Central memory CD8-positive, alpha-beta T cell (primary cell): Measurements from ENCODE around the gene DESI2.
A peak's percentile ranks its signal among the peaks of the same experiment; 100 is the strongest.

Source experiments
- ATAC-seq: fragments of 150-1000 bp; cut with Tn5 transposase; replicated peaks from 2 replicates; pipeline ENCODE4 v1.10.0; 2022; ENCODE audit warnings: mild to moderate bottlenecking, moderate FRiP score, moderate number of reproducible peaks; ENCODE audit not compliant: poor library complexity, severe bottlenecking; ENCODE audit errors: extremely low read depth
- DNase-seq, 2 donors: peaks; one replicate each; pipeline ENCODE4 v3.0.0; 2021; ENCODE audit warnings: low spot score in 2 of 2
- H3K27ac Mint-ChIP-seq: one replicate; pipeline ENCODE4 v1.8.0; 2022; ENCODE audit warnings: low read depth, mild to moderate bottlenecking, moderate library complexity, mixed read lengths
- H3K27me3 Mint-ChIP-seq: one replicate; pipeline ENCODE4 v1.8.0; 2022; ENCODE audit warnings: mixed read lengths
- H3K36me3 Mint-ChIP-seq: one replicate; pipeline ENCODE4 v1.8.0; 2022; ENCODE audit warnings: mild to moderate bottlenecking, moderate library complexity, mixed read lengths; ENCODE audit not compliant: insufficient read depth
- H3K4me1 Mint-ChIP-seq: one replicate; pipeline ENCODE4 v1.8.0; 2022; ENCODE audit warnings: mixed read lengths
- H3K4me3 Mint-ChIP-seq: one replicate; pipeline ENCODE4 v1.8.0; 2022; ENCODE audit warnings: mild to moderate bottlenecking, moderate library complexity, mixed read lengths
- H3K9me3 Mint-ChIP-seq: one replicate; pipeline ENCODE4 v1.8.0; 2022; ENCODE audit warnings: mixed read lengths

Gene DESI2

DNA sequence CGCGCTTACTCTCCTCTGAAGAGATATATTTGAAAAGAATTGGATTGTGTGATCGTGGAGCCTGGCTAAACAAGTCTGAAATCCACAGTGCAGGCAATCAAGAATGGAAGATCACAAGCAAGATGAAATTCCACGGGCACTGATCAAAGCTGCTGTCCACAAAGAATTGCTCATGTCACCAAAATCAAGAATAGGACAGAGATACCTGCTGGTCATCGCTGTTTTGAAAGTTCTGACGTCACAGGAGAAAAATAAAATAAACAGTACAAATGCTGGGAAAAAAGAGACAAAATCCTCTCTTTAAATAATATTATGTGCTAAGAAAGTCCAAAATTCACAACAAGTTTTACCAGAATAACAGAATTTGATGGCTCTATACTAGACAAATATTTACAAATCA lies 12.0 kb upstream of the DESI2 start:
- no peak overlapping the region for H3K4me3 Mint-ChIP-seq
- ATAC-seq (no peak), DNase-seq (no peak)
- no peaks in the 10 kb centered on the region for H3K4me1 Mint-ChIP-seq
- no peaks in the 10 kb centered on the region for H3K9me3 Mint-ChIP-seq
- no peaks in the 10 kb centered on the region for H3K36me3 Mint-ChIP-seq
- no peak overlapping the region for H3K27ac Mint-ChIP-seq
- peaks cover 20% of the 10 kb centered on the region for H3K27me3 Mint-ChIP-seq

GRCh38 chr1:244642526-244642925 lies 10.4 kb upstream of the DESI2 start:
- H3K4me1 Mint-ChIP-seq: no peaks in the 10 kb centered on the region
- no peak for ATAC-seq
- no peak overlapping the region for H3K27ac Mint-ChIP-seq

DNA sequence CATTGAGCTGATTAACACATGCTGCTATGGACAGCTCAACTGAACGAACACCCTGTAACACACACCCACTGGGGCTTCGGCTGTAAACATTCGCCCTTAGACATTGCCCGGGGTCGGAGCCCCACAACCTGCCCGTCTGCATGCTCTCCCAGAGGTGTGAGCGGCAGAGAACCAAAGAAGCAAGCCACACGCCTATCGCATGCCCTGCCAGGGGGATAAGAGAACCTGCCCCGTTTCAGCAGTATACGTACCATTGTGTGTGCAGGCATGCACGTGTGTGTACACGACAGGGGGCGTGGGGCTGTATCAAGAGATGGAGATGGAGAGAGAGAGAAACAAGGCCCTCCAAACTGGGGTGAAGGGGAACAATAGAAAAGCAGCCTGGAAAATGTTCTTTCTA lies 9.9 kb upstream of the DESI2 start:
- DNase-seq: no peak
- H3K27ac Mint-ChIP-seq: no peak overlapping the region
- H3K36me3 Mint-ChIP-seq: no peaks in the 10 kb centered on the region
- no peak overlapping the region for H3K4me3 Mint-ChIP-seq
- ATAC-seq: no peak
- H3K9me3 Mint-ChIP-seq: no peaks in the 10 kb centered on the region
- peaks cover 20% of the 10 kb centered on the region for H3K27me3 Mint-ChIP-seq
- no peaks in the 10 kb centered on the region for H3K4me1 Mint-ChIP-seq

More at GRCh38 chr1:244642526-244642925, 10.4 kb upstream of the DESI2 start:
- DNase-seq: no peak
- Mint-ChIP-seq H3K4me3 (no peak overlapping the region), H3K36me3 (no peaks in the 10 kb centered on the region), H3K9me3 (no peaks in the 10 kb centered on the region), H3K27me3 (peaks cover 20% of the 10 kb centered on the region)

DNA sequence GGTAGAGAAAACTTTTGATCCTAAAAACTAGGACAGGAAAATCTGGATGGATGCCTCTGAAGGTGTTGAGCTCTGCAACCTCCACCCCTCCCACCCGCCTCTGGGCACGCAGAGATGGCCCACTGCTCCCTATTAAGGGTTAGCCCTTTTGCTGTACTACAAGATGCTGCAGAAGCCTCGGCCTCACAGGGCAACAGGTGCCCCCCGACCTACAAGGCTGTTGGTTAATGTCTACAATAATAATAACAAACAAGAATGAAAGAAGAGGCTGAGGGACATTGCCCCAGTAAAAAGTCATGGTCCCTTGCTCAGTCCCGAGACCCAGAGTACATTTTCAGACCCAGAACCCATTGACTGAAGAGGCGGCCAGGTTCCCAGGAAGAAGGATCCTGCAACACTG lies 7.5 kb upstream of the DESI2 start:
- Mint-ChIP-seq H3K4me3 (no peak overlapping the region), H3K4me1 (no peaks in the 10 kb centered on the region), H3K27me3 (peaks cover 20% of the 10 kb centered on the region), H3K27ac (no peak overlapping the region), H3K9me3 (no peaks in the 10 kb centered on the region), H3K36me3 (no peaks in the 10 kb centered on the region)
- ATAC-seq (no peak), DNase-seq (no peak)

GRCh38 chr1:244645890-244646289 lies 7.0 kb upstream of the DESI2 start:
- no peak overlapping the region for H3K27ac Mint-ChIP-seq
- DNase-seq (no peak), ATAC-seq (no peak)
- no peaks in the 10 kb centered on the region for H3K9me3 Mint-ChIP-seq
- H3K4me1 Mint-ChIP-seq: no peaks in the 10 kb centered on the region
- no peaks in the 10 kb centered on the region for H3K36me3 Mint-ChIP-seq
- H3K4me3 Mint-ChIP-seq: no peak overlapping the region
- peaks cover 20% of the 10 kb centered on the region for H3K27me3 Mint-ChIP-seq

GRCh38 chr1:244647819-244648218 lies 5.1 kb upstream of the DESI2 start:
- DNase-seq (no peak), ATAC-seq (no peak)
- Mint-ChIP-seq H3K4me1 (peaks cover 10% of the 10 kb centered on the region), H3K36me3 (no peaks in the 10 kb centered on the region), H3K27ac (no peak overlapping the region), H3K27me3 (peaks cover 6% of the 10 kb centered on the region), H3K9me3 (no peaks in the 10 kb centered on the region), H3K4me3 (no peak overlapping the region)

DNA sequence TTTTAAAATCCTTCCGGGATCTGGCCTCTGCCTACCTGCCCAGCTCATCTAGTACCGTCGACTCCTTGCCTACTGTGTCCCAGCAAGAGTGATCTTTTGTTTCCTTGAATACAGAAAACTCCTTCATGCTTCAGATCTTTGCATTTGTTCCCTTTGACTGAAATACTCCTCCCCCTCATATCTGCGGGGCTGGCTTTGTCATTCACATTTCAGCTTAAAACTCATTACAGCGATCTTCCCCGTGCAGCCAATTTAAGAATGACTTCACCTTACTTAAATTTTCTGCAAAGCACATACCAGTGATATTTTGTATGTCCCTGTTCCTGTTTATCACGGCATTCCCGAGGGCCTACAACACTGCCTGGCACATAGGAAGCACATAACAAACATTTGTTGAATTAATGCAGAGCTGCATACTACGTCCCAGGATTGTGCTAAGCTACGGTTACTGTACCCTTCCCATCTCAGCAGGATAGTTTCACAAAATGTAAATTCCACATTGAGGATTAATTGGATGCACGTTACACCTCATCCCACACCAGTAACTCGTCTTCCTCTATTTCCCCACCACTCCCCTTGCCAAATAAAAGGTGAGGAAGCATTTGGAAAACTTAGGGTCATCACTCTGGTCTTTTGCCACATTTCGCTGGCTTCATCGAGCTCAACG lies 837 bp upstream of the DESI2 start:
- Mint-ChIP-seq H3K27ac (no peak overlapping the region), H3K4me1 (peaks cover 12% of the 10 kb centered on the region), H3K36me3 (peaks cover 2% of the 10 kb centered on the region), H3K27me3 (no peaks in the 10 kb centered on the region), H3K4me3 (no peak overlapping the region), H3K9me3 (no peaks in the 10 kb centered on the region)
- no peak for DNase-seq
- no peak for ATAC-seq

- peaks cover 27% of the 10 kb centered on the region for H3K4me1 Mint-ChIP-seq
- no peak for ATAC-seq
- no peak overlapping the region for H3K4me3 Mint-ChIP-seq
- H3K9me3 Mint-ChIP-seq: no peaks in the 10 kb centered on the region
- H3K27me3 Mint-ChIP-seq: no peaks in the 10 kb centered on the region
- no peak overlapping the region for H3K27ac Mint-ChIP-seq
- peaks cover 5% of the 10 kb centered on the region for H3K36me3 Mint-ChIP-seq
- DNase-seq: no peak
These were observed 647 bp downstream of the DESI2 start for GRCh38 chr1:244653439-244654107.

- Mint-ChIP-seq H3K4me1 (peaks cover 35% of the 10 kb centered on the region), H3K9me3 (no peaks in the 10 kb centered on the region), H3K36me3 (peaks cover 5% of the 10 kb centered on the region), H3K4me3 (no peak overlapping the region), H3K27me3 (no peaks in the 10 kb centered on the region), H3K27ac (no peak overlapping the region)
- DNase-seq: no peak
- no peak for ATAC-seq
These were observed 1.4 kb downstream of the DESI2 start for GRCh38 chr1:244654108-244655038.

DNA sequence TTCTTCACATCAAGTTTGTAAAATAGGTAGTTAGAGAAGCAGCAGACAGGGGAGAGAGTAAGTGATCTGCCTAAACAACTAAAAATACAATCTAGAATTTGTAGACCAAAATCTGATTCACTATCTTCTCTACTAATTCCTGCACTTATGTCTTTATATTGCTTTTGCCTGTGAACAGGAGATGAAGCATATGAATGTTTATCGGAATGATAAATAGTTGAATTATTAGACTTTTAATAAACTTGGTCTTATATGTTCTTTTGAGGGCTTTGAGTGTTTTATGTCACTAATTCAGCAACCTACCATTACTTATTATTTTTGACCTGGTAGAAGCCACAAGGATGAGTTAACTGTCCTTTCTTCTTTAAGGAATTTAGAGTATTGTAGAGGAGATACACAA lies 2.3 kb downstream of the DESI2 start:
- Mint-ChIP-seq H3K27ac (no peak overlapping the region), H3K4me1 (peaks cover 37% of the 10 kb centered on the region), H3K4me3 (no peak overlapping the region), H3K9me3 (no peaks in the 10 kb centered on the region), H3K36me3 (peaks cover 9% of the 10 kb centered on the region), H3K27me3 (no peaks in the 10 kb centered on the region)
- ATAC-seq: no peak
- no peak for DNase-seq

DNA sequence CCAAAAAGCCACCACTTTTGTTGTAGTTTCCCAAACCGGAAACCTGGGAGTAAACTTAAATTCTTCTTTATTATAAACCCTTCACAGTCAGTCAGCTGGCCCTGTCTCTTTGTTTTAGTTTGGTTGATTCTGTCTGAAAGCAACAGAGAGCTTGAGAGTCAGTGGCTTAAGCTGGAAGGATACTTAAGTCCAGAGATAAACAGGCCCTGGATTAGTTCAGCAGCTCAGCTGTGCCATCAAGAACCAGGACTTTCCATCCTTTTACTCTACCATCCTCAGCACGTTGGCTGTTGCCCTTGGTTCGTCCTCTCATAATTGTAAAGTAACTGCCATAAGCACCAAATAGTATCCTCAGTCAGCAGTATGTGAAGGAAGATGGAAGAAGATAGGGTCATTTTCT lies 4.5 kb downstream of the DESI2 start:
- DNase-seq (no peak), ATAC-seq (no peak)
- Mint-ChIP-seq H3K9me3 (no peaks in the 10 kb centered on the region), H3K4me1 (peaks cover 31% of the 10 kb centered on the region), H3K36me3 (peaks cover 10% of the 10 kb centered on the region), H3K4me3 (no peak overlapping the region), H3K27me3 (no peaks in the 10 kb centered on the region), H3K27ac (peak overlapping the region; percentile 24)

- Mint-ChIP-seq H3K4me3 (no peak overlapping the region), H3K27ac (no peak overlapping the region), H3K9me3 (no peaks in the 10 kb centered on the region), H3K27me3 (no peaks in the 10 kb centered on the region), H3K4me1 (peaks cover 42% of the 10 kb centered on the region), H3K36me3 (peaks cover 10% of the 10 kb centered on the region)
- ATAC-seq (no peak), DNase-seq (no peak)
These were observed 6.8 kb downstream of the DESI2 start for GRCh38 chr1:244659694-244660093.
